Effector memory CD8-positive, alpha-beta T cell (primary cell): ENCODE results near the gene PAX5.

Experiments
- ATAC-seq: fragments of 150-1000 bp; cut with Tn5 transposase; replicated peaks from 2 replicates; pipeline ENCODE4 v1.10.0; 2021; ENCODE audit warnings: mild to moderate bottlenecking, moderate library complexity
- DNase-seq, 3 experiments: peaks; one replicate each; pipeline ENCODE4 v3.0.0; 2021
- H3K27ac Mint-ChIP-seq, 2 donors: one replicate each; pipeline ENCODE4 v1.8.0; 2022; ENCODE audit warnings: mild to moderate bottlenecking in 2 of 2, mixed read lengths in 2 of 2, moderate library complexity in 2 of 2
- H3K27me3 Mint-ChIP-seq, 2 donors: one replicate each; pipeline ENCODE4 v1.8.0; 2022; ENCODE audit warnings: mixed read lengths in 2 of 2
- H3K36me3 Mint-ChIP-seq: one replicate; pipeline ENCODE4 v1.8.0; 2022; ENCODE audit warnings: mild to moderate bottlenecking, moderate library complexity, mixed read lengths; ENCODE audit not compliant: insufficient read depth
- H3K4me1 Mint-ChIP-seq, 2 donors: one replicate each; pipeline ENCODE4 v1.8.0; 2022; ENCODE audit warnings: low read depth in 2 of 2, mixed read lengths in 2 of 2
- H3K4me3 Mint-ChIP-seq, 2 donors: one replicate each; pipeline ENCODE4 v1.8.0; 2022; ENCODE audit warnings: mild to moderate bottlenecking in 2 of 2, mixed read lengths in 2 of 2, moderate library complexity in 2 of 2
- H3K9me3 Mint-ChIP-seq, 2 donors: one replicate each; pipeline ENCODE4 v1.8.0; 2022; ENCODE audit warnings: mixed read lengths in 2 of 2

Gene PAX5

DNA sequence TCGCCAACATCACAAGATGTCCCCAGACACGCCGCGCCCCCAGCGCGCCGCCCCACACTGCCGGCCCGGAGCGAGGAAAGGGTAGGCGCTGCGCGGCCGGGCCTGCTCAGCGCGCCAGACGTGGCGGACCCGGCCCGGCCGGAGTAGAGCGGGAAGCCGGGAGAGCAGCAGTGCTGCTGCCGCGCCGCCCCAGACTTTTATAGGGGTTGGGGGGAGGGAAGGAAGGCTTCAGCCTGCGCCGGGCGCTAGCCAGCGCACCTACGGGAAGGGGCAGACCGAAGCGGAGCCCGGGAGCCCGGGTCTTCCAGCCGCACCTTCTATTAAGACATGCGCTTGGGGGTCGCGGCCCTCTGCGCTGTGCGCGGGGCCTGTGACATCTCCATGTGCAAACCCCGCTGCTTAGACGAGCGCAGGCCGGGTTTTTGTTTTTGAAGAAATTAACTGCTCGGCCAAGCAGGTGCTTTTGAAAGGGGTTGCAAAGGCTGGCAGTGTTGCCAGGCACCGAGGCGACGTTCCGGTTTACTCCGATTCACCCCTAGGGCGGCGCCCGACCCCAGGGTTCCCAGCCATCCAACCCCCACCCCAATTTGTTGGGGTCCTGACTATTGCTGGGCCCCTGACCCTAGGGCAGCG lies 353 bp upstream of the PAX5 start:
- Mint-ChIP-seq H3K4me1 (peaks cover 22 to 28% of the 10 kb centered on the region in 2 donors), H3K9me3 (no peaks in the 10 kb centered on the region), H3K4me3 (peak overlapping the region; percentile 81 to 83), H3K27me3 (peaks cover 74 to 99% of the 10 kb centered on the region in 2 donors), H3K36me3 (peaks cover 7% of the 10 kb centered on the region), H3K27ac (no peak overlapping the region)
- DNase-seq (no peak), ATAC-seq (peak; percentile 38)

DNA sequence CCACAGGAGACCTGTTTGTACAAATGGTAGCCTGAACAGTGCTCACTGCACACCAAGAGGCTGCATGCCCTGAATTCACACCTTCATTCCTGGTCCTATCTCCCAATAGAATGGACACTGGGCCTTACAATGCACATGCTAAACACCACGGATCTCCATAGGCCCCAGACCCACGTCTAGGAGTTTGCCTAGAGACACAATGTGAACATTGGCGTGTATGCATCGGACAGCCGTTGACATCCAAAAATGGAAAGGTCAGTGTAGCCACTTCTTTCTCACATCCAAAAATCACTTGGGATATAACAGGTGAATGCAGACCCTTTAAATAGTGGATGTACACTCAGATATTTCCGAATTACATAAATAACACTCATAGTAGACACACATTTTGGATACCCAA lies 927 bp downstream of the PAX5 start:
- H3K27me3 Mint-ChIP-seq, result peaks cover 86 to 100% of the 10 kb centered on the region in 2 donors
- no peak for ATAC-seq
- H3K9me3 Mint-ChIP-seq, result peaks cover 0 to 1% of the 10 kb centered on the region in 2 donors
- H3K4me1 Mint-ChIP-seq, result peaks cover 29 to 33% of the 10 kb centered on the region in 2 donors
- H3K4me3 Mint-ChIP-seq, result no peak overlapping the region
- H3K36me3 Mint-ChIP-seq, result peaks cover 8% of the 10 kb centered on the region
- H3K27ac Mint-ChIP-seq, result no peak overlapping the region
- no peak for DNase-seq

DNA sequence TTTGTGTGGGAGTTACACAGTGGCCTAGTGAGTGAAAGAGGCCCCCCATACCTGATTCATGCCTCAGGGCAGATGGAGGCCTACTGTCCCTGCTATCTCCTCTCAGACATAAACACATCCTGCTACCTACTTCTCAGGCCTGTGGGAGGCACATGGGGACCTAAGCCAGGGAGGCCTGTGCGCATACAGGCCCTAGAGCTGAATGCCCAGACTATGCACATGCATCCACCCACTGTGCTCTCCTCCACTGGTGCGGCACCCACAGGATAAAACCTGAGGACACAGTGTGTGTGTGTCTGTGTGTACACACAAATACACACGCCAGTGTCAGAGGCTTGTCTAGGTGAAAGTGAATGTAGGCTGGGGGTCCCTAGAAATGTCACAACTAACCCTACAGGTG lies 1.4 kb downstream of the PAX5 start:
- Mint-ChIP-seq H3K36me3 (peaks cover 12% of the 10 kb centered on the region), H3K27me3 (peaks cover 91 to 100% of the 10 kb centered on the region in 2 donors), H3K4me3 (no peak overlapping the region), H3K4me1 (peaks cover 32 to 36% of the 10 kb centered on the region in 2 donors), H3K9me3 (peaks cover 0 to 1% of the 10 kb centered on the region in 2 donors), H3K27ac (no peak overlapping the region)
- ATAC-seq (no peak), DNase-seq (no peak)

DNA sequence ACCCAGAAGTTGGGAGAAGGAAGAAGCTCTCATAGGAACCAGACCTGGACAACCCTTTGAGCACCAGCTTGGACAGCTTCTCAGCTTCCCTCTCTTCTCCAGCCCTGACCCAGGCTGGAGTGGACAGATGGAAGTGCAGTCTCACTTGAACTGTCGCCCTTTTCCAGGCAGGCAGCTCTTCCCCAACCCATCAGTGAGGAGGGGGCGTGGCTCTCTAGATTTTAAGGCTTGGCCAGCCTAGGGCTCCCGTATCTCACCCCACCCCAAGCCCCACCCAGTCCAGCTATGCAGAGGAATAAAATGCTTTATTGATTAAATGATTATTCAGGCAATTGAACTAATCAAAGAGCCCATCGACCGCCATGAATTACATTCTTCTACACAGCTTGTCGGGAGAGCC lies 2.2 kb downstream of the PAX5 start:
- no peak for DNase-seq
- H3K4me3 Mint-ChIP-seq, result no peak overlapping the region
- H3K36me3 Mint-ChIP-seq, result peaks cover 13% of the 10 kb centered on the region
- H3K27ac Mint-ChIP-seq, result no peak overlapping the region
- peaks cover 33 to 37% of the 10 kb centered on the region in 2 donors for H3K4me1 Mint-ChIP-seq
- H3K9me3 Mint-ChIP-seq, result peaks cover 0 to 1% of the 10 kb centered on the region in 2 donors
- ATAC-seq, result no peak
- H3K27me3 Mint-ChIP-seq, result peaks cover 91 to 100% of the 10 kb centered on the region in 2 donors

DNA sequence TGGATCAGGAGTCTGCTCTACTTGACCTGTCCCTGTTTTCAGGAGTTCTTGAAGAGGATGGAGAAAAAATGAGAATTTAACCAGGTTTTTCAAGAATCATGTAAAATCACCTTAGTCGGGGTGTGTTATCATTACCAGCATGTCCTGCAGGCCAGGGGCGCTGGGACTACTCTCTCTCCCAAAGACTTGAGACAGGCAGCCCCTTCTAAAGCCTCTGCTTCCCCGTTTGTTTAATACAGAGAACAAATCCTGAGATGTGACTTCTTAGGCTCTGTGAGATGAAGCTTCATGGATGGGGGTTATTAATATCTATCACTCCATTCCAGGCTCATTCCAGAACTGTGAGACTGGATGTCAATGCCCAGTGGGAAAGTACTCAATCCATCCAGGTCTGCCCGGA lies 3.0 kb downstream of the PAX5 start:
- DNase-seq (no peak), ATAC-seq (no peak)
- no peak overlapping the region for H3K27ac Mint-ChIP-seq
- peaks cover 87 to 97% of the 10 kb centered on the region in 2 donors for H3K27me3 Mint-ChIP-seq
- peaks cover 28 to 34% of the 10 kb centered on the region in 2 donors for H3K4me1 Mint-ChIP-seq
- peaks cover 0 to 1% of the 10 kb centered on the region in 2 donors for H3K9me3 Mint-ChIP-seq
- H3K4me3 Mint-ChIP-seq, result no peak overlapping the region
- peaks cover 11% of the 10 kb centered on the region for H3K36me3 Mint-ChIP-seq

DNA sequence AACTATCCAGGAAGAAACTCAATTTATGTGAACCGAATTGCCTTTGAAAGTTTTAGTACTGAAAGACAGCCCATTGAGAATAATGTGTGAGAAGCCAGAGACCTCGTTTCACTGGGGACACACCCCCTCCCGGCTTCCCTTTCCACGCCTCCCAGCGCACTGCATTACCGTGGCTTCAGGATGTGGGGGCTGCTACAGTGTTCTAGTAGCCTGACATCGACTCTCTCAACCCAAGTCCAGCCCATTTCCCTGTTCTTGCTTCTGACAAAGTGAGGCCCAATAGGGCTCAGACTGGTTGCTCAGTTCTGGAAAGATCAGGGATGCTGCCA lies 3.5 kb downstream of the PAX5 start:
- Mint-ChIP-seq H3K36me3 (peaks cover 12% of the 10 kb centered on the region), H3K27ac (no peak overlapping the region), H3K4me1 (peaks cover 30 to 35% of the 10 kb centered on the region in 2 donors), H3K27me3 (peaks cover 87 to 97% of the 10 kb centered on the region in 2 donors), H3K4me3 (peak overlapping the region in 1 of 2 donors; percentile 57), H3K9me3 (peaks cover 0 to 1% of the 10 kb centered on the region in 2 donors)
- no peak for ATAC-seq
- no peak for DNase-seq

DNA sequence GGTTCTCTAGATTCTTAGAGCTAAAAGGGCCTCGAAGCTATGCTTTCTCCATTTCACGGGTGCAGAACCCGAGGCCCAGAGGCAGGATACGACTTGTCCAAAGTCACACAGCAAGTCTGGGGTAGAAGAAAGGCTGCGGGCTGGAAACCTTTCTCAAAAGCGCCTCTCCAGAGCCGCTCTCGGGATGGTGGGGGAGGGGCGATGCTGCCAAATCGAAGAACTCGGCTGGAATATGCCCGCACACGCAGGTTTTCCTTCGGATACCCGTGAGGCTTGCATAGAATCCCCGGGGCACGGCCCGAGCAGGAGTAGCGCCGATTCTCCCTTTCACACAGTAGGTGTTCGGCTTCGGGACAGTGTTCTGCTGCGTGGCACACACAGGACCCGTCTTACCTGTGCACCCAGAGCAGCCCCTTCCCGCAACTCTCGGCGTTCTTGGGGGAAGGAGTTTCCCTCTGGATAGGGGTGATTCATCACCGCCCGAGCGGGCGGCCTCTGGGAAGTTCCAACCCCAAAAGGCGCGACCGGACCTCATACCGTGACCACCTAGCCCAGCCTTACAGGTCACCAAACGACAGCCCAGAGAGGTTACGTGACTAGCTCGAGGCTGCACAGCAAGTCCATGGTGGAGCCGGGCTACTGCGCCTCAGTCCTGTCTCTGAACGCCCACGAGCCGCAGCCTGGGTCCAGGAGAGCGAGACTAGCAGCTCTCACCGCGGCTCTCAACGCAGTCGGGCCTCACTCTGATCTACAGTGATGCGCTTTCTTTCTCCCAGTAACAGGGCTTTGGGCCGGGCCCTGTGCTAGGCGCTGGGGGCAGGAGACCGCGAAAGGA lies 4.1 kb downstream of the PAX5 start:
- H3K27me3 Mint-ChIP-seq, result peaks cover 84 to 97% of the 10 kb centered on the region in 2 donors
- peaks cover 12% of the 10 kb centered on the region for H3K36me3 Mint-ChIP-seq
- no peak overlapping the region for H3K27ac Mint-ChIP-seq
- H3K9me3 Mint-ChIP-seq, result peaks cover 0 to 1% of the 10 kb centered on the region in 2 donors
- no peak for ATAC-seq
- DNase-seq, result no peak
- H3K4me3 Mint-ChIP-seq, result peak overlapping the region; percentile 10 to 57
- H3K4me1 Mint-ChIP-seq, result peaks cover 29 to 33% of the 10 kb centered on the region in 2 donors

DNA sequence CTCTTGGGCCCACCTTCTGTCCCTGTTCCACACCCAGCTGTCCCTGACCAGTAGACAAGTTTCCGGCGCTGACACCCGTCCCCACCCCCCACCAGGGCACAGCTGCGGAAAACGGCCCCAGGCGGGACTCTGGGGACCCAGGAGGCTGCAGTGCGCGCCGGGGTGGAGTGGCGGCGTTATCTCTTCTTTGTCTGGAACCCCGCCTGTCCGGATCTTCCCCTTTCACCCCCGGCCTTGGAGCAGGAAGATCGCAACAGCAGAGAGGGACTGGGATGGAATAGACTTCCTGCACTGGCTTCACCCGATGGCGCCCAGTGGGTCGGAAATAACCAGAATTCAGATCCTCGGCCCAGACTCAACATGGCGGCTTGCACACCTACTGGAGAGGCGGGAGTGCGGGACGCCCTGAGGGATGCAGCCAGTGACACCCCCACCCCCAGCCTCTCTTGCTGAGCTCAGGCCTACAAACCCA lies 4.7 kb downstream of the PAX5 start:
- Mint-ChIP-seq H3K4me1 (peaks cover 29 to 34% of the 10 kb centered on the region in 2 donors), H3K27ac (no peak overlapping the region), H3K36me3 (peaks cover 12% of the 10 kb centered on the region), H3K27me3 (peaks cover 84 to 97% of the 10 kb centered on the region in 2 donors), H3K9me3 (peaks cover 0 to 1% of the 10 kb centered on the region in 2 donors), H3K4me3 (peak overlapping the region; percentile 10 to 57)
- DNase-seq (no peak), ATAC-seq (no peak)

DNA sequence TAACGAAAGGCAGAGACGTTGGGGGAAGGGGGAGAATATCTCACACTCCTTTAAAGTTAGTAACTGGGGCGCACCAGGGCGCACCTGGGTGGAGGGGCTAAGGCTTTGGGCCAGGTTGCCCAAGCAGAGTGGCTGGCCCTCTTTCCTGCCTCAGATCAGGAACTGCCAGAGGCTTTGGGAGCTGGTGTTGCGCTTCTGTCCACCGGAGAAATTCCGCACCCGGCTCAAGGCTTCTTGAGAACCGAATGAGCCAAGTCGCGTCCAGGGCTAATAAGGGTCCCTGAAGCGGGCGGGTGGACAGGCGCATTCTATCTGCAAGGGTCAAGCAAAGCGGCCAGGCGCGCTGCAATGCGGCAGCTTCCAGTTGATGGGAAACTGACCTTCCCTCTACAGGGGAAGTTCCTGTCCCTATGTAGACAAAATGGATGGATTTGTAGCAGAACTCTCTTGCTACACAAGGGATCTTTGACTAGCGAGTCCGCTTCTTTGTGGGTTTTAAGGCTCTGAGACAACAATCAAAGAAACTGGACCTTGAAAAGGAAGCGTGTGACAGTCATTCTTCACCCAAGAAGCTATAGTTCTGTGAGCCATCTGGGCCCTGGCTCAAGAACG lies 5.5 kb downstream of the PAX5 start:
- H3K4me3 Mint-ChIP-seq, result peak overlapping the region; percentile 58 to 60
- DNase-seq (no peak), ATAC-seq (no peak)
- peaks cover 0 to 1% of the 10 kb centered on the region in 2 donors for H3K9me3 Mint-ChIP-seq
- peaks cover 88 to 97% of the 10 kb centered on the region in 2 donors for H3K27me3 Mint-ChIP-seq
- no peak overlapping the region for H3K27ac Mint-ChIP-seq
- H3K4me1 Mint-ChIP-seq, result peaks cover 29 to 32% of the 10 kb centered on the region in 2 donors
- H3K36me3 Mint-ChIP-seq, result peaks cover 12% of the 10 kb centered on the region

DNA sequence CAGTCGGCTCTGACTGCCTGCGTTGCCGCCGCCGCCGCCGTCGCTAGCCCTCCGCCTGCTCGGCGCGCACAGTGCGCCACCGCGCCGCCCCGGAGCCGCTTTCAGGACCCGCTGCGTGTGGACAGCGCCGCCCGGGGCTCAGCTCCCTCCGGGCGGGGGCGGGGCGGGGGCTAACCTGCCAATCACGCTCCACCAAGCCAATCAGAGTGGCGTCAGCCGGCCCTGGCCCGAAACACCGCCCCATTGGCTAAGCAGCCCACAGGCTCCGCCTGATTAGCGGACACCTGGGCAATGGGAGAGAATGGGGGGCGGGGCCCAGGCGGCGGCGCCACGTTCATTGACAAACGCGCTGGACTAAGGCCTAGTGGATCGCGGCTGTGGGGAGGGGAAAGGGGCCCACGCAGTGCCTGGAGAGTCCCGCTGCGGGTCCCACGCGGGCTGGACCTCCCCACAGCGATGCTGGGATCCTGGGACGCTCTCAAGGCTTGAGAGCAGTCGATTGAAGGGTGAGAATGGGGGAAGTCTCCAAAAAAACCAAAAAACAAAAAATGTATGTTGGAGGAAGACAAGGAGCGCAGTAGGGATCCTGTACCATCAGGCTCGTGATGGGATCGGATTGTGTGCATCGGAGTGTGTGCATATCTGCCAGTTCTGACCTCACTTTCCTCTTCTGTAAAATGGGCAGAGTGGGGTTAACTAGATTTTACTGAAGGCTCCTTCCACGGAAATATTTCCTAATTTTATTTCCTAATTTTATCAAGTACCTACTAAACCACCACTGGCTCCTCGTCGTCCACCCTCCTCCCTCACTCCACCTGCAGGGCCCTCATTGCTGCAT lies 6.3 kb downstream of the PAX5 start:
- Mint-ChIP-seq H3K4me3 (peak overlapping the region; percentile 60 to 66), H3K9me3 (peaks cover 0 to 1% of the 10 kb centered on the region in 2 donors), H3K27me3 (peaks cover 88 to 97% of the 10 kb centered on the region in 2 donors), H3K27ac (no peak overlapping the region), H3K36me3 (peaks cover 12% of the 10 kb centered on the region), H3K4me1 (peaks cover 29 to 32% of the 10 kb centered on the region in 2 donors)
- DNase-seq (peak; percentile 70 to 77 (median 76)), ATAC-seq (peak; percentile 94)

DNA sequence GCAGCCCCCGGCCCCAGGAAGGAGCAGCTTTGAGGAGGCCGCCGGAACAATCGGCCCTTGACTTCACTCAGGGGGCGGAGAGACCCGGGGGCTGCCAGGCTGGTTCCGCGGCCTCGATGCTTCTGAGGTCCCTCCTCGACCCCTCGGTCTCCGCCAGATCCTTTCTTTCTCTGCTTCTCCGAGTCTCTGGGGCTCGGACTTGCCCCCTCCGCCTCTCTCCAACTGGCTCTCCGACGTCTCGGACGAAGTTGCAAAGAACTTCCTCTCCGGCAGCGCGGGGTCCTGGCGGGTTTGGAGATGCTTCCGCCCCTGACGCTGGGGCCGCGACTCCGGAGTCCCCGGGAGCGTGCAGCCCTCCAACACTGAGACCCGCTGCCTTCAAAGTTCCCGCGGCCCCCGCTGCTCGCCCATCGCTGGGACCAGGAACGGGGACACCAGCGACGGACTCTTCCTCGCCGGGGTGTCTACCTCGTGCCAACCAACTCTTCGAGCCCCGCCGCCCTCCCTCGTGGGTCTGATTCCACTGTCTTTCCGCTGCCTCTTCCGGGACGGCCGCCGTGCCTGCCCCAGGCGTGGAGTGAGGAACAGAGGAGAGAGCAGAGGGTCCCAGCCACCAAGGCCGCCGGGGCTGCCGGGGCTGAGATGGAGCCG lies 7.0 kb downstream of the PAX5 start:
- H3K36me3 Mint-ChIP-seq, result peaks cover 12% of the 10 kb centered on the region
- H3K27ac Mint-ChIP-seq, result no peak overlapping the region
- H3K4me1 Mint-ChIP-seq, result peaks cover 29 to 32% of the 10 kb centered on the region in 2 donors
- DNase-seq (no peak), ATAC-seq (no peak)
- peaks cover 87 to 97% of the 10 kb centered on the region in 2 donors for H3K27me3 Mint-ChIP-seq
- H3K9me3 Mint-ChIP-seq, result peaks cover 0 to 1% of the 10 kb centered on the region in 2 donors
- peak overlapping the region; percentile 60 to 66 for H3K4me3 Mint-ChIP-seq

DNA sequence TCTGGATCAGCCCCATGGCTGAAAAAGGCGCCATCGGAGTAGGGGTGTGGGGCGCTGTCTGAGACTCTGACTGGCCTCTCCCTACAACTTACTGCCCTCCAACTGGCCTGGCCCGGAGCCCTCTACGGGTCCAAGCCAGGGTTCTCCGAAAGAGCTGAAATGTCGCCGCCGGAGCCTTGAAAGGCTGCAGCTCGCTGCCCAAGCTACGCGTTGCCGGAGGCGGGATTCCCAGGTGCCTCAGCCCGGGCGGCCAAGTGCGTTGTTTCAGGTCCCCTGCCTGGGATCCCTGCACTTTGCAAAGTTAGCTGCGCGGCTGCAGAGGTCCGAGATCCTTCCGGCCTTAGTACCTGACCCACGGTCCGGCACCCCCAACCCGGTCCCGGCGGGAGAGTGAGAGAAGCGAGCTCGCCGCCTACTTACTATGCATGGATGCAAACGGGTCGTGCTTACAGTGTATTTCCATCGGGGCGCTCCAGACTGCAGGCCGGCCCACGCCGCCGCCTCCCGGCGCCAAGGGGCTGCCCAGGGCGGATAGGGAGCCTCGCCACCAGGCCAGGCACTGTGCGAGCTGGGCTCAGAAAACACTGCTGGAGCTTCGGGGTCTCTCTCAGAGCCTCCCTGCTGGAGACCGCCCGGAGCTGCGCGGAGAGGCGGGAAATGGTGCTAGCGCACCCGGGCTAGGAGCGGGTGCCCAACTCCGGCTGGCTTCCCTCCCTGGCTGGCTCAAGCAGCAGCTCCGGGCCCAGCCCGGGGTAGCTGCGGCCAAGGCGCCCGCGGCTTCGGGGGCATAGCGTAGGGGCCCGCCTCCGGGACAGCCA lies 7.7 kb downstream of the PAX5 start:
- Mint-ChIP-seq H3K36me3 (peaks cover 12% of the 10 kb centered on the region), H3K27me3 (peaks cover 88 to 97% of the 10 kb centered on the region in 2 donors), H3K4me1 (peaks cover 29 to 32% of the 10 kb centered on the region in 2 donors), H3K4me3 (peak overlapping the region; percentile 65 to 66), H3K27ac (no peak overlapping the region), H3K9me3 (peaks cover 0 to 1% of the 10 kb centered on the region in 2 donors)
- ATAC-seq (no peak), DNase-seq (no peak)
